Neural cell (in vitro differentiated cells): Measurements from ENCODE around the gene IFT122.

Source experiments
- CTCF ChIP-seq: fragments of 450-650 bp; IDR thresholded peaks from 2 replicates; pipeline ENCODE4 v1.5.1; 2014; ENCODE audit warnings: antibody characterized with exemption, mild to moderate bottlenecking, moderate library complexity; ENCODE audit not compliant: poor library complexity, severe bottlenecking
- EP300 ChIP-seq: fragments of 450-650 bp; conservative IDR thresholded peaks from 2 replicates; pipeline ENCODE4 v1.6.1; 2014; ENCODE audit warnings: antibody characterized with exemption, mild to moderate bottlenecking, moderate library complexity; ENCODE audit not compliant: poor library complexity, severe bottlenecking
- EZH2 ChIP-seq: fragments of 200-600, 300-800 bp; shearing (Covaris generic), sonication (generic); IDR thresholded peaks from 2 replicates; pipeline ENCODE4 v1.6.1; 2014; ENCODE audit warnings: antibody characterized with exemption, low read length, borderline replicate concordance, mild to moderate bottlenecking; ENCODE audit not compliant: insufficient read depth, poor library complexity, severe bottlenecking
- MXI1 ChIP-seq: fragments of 450-650 bp; conservative IDR thresholded peaks from 2 replicates; pipeline ENCODE4 v1.6.1; 2014; ENCODE audit warnings: antibody characterized with exemption, mild to moderate bottlenecking; ENCODE audit not compliant: poor library complexity, severe bottlenecking
- POLR2AphosphoS5 ChIP-seq: IDR thresholded peaks from 2 replicates; pipeline ENCODE4 v1.6.1; 2012
- RAD21 ChIP-seq: fragments of 450-650 bp; conservative IDR thresholded peaks from 2 replicates; pipeline ENCODE4 v1.6.1; 2014; ENCODE audit warnings: antibody characterized with exemption, mild to moderate bottlenecking, moderate library complexity
- REST ChIP-seq: IDR thresholded peaks from 2 replicates; pipeline ENCODE4 v1.6.1; 2012; ENCODE audit warnings: borderline replicate concordance
- SMC3 ChIP-seq: fragments of 450-650 bp; conservative IDR thresholded peaks from 2 replicates; pipeline ENCODE4 v1.6.1; 2014; ENCODE audit warnings: antibody characterized with exemption, mild to moderate bottlenecking, moderate library complexity; ENCODE audit not compliant: poor library complexity
- TAF1 ChIP-seq: IDR thresholded peaks from 2 replicates; pipeline ENCODE4 v1.6.1; 2012; ENCODE audit warnings: low read depth

DNA sequence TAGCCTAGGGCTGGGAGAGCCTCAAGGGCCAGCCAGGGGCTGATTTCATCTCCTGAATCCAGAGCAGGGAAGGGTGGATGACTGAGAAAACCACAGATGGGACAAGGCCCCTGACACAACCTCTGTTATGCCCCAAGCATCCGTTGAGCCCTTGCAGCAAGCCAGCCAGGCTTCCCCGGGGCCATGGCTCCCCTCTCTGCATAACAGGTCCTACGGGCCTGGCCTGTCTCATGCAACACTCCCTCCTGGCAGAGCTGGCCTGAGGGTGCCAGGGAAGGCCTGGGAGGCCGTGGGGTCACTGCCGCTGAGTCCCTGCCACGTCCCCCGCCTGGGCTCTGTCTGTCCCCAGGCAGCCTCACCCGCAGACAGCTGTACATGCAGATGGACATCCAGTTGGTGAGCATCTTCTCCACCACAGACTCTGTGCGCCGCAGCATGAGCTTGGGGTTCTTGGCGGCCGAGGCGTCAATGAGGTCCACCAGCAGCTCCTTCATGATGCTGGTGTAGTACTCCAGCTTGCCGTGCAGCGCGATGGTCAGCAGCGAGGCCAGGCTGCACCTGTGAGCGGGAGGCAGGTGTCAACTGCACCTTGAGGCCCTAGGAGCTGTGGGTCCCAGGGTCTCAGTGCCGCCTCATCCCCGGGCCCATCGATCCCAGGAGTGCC is 125.1 kb downstream of the IFT122 start:
- no peak for TF ChIP-seq TAF1
- no peak for TF ChIP-seq CTCF
- no peak for TF ChIP-seq EZH2
- no peak for TF ChIP-seq EP300
- no peak for TF ChIP-seq SMC3
- no peak for TF ChIP-seq POLR2AphosphoS5
- TF ChIP-seq RAD21, result no peak
- TF ChIP-seq REST, result no peak
- no peak for TF ChIP-seq MXI1
